ENCODE results near the gene LYSMD4.

DNA sequence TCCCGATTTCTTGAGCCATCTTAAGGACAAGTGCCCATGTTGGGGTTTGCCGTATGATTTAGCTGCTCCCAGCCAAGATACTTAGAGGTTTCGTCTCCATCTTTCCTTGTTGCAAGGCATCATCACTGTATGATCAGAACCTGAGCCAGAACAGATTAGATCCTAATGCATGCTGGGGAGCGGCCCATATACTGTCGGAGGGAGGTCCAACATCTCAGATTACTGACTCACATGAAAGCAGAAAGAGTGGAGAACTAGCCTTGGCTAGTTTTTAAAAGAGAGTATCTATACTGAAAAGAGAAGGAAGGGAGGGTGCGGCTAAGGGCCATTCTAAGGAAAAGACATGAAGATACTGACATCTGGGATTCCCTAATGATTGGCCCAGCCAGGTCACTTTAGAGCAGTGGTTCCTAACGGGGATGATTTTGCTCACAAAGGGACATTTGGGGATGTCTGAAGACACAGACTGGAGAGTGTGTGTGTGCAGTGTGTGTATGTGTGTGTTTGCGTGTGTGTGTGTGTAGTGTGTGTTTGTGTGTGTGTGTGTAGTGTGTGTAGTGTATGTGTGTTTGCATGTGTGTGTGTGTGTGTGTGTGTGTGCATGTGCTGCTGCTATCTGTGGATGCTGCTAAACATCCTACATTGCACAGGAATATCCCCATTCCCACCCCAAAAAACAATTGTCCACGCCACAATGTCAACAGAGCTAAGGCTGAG, 12.3 kb upstream of the LYSMD4 start:
- TF ChIP-seq, protein P1, sequence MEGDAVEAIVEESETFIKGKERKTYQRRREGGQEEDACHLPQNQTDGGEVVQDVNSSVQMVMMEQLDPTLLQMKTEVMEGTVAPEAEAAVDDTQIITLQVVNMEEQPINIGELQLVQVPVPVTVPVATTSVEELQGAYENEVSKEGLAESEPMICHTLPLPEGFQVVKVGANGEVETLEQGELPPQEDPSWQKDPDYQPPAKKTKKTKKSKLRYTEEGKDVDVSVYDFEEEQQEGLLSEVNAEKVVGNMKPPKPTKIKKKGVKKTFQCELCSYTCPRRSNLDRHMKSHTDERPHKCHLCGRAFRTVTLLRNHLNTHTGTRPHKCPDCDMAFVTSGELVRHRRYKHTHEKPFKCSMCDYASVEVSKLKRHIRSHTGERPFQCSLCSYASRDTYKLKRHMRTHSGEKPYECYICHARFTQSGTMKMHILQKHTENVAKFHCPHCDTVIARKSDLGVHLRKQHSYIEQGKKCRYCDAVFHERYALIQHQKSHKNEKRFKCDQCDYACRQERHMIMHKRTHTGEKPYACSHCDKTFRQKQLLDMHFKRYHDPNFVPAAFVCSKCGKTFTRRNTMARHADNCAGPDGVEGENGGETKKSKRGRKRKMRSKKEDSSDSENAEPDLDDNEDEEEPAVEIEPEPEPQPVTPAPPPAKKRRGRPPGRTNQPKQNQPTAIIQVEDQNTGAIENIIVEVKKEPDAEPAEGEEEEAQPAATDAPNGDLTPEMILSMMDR (IDR thresholded peaks at IDR 0.05), result no peak
- no peak for TF ChIP-seq POLR2A (IDR thresholded peaks at IDR 0.05)

All from uterus (tissue), 2 donors.